Left lung (tissue), 10 donors: ENCODE results near the gene DDX56. TPM values are rescaled to one million over a fixed set of nuclear protein-coding genes. Genes with fewer than 3 reads are reported as not detected.

Experiments
- ATAC-seq: fragments of 200-7000 bp; cut with Tn5 transposase; one replicate; pipeline ENCODE4 v1.9.1; 2020; ENCODE audit warnings: moderate library complexity
- DNase-seq, 4 donors: peaks; one replicate each; pipeline ENCODE4 v3.0.0-alpha.2; 2013 to 2020
- H3K27ac ChIP-seq, 2 donors: fragments of 200-600 bp; sonication (generic) in 1 of 2; one replicate each; pipeline versions ENCODE4 v1.5.0 to v1.8.0; 2020 to 2021
- H3K27me3 ChIP-seq, 2 donors: fragments of 200-600 bp; sonication (generic) in 1 of 2; one replicate each; pipeline versions ENCODE4 v1.5.0 to v1.8.0; 2020 to 2021
- H3K36me3 ChIP-seq, 2 donors: fragments of 200-600 bp; sonication (generic) in 1 of 2; one replicate each; pipeline versions ENCODE4 v1.5.0 to v1.8.0; 2020 to 2021
- H3K4me1 ChIP-seq, 2 donors: fragments of 200-600 bp; one replicate each; pipeline ENCODE4 v1.8.0; 2021
- H3K4me3 ChIP-seq, 2 donors: fragments of 200-600 bp; sonication (generic) in 1 of 2; one replicate each; pipeline versions ENCODE4 v1.5.0 to v1.8.0; 2020 to 2021; ENCODE audit warnings: mild to moderate bottlenecking in 1 of 2
- H3K9me3 ChIP-seq, 2 donors: fragments of 200-600 bp; sonication (generic) in 1 of 2; one replicate each; pipeline versions ENCODE4 v1.5.0 to v1.8.0; 2020 to 2021
- intact Hi-C, 2 donors: fragments of 100-400 bp; cut with DNase I; formaldehyde crosslinking; loops; one replicate each; pipeline versions ENCODE4 v1.11.2 to v1.14.2; 2022
- polyA plus RNA-seq, 6 donors: library from polyadenylated mRNA; unstranded; fragments of 120-200 nt; gene quantifications; one replicate each; pipeline ENCODE4 v1.2.1, GENCODE V29; 2013; ENCODE audit not compliant: insufficient read length in 6 of 6
- total RNA-seq, 2 donors: library from RNA; stranded (reverse); fragmentation: NEBNext Ultra II Directional; extraction: Animal tissue kit (Norgen Biotek cat#: 25700); gene quantifications; one replicate each; pipeline ENCODE4 v1.2.1, GENCODE V29; 2021
- TF ChIP-seq, protein P1 (sequence below), 2 donors: fragments of 200-600 bp; sonication (generic) in 1 of 2; IDR thresholded peaks; one replicate each; pipeline versions ENCODE4 v1.5.0 to v1.8.0; 2021; ENCODE audit warnings: antibody characterized with exemption in 2 of 2
- donor health status: DM: no; HTN: yes; CAD: no.
- donor health status: DM: no; HTN: no; CAD: no.

DDX56 gene
- total and polyA plus RNA-seq, 8 donors, result 43.1 to 86.1 (median 70.8) TPM

DNA sequence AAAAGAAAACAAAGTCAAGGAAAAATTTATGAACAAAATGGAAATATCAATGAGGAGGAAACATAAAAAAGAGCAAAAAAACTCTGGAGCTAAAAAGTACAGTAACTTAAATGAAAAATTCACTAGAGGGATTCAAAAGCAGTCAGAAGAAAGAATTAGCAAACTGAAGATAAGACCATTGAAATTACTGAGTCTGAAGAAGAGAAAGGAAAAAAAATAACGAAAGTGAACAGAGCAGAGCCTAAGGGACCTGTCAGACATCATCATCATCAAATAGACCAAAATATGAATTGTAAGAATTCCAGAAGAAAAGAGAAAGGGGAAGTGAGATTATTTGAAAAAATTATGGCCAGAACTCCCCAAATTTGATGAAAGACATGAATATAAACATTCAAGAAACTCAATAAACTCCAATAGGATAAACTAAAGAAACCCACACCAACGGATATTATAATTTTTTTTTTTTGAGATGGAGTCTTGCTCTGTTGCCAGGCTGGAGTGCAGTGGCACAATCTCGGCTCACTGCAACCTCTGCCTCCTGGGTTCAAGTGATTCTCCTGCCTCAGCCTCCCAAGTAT, 48.8 kb downstream of the DDX56 start:
- Histone ChIP-seq H3K9me3 (peaks cover 0 to 44% of the 10 kb centered on the region in 2 donors), H3K36me3 (no peaks in the 10 kb centered on the region), H3K27me3 (no peaks in the 10 kb centered on the region), H3K27ac (no peak overlapping the region), H3K4me3 (no peak overlapping the region), H3K4me1 (no peaks in the 10 kb centered on the region)
- TF ChIP-seq, protein P1, sequence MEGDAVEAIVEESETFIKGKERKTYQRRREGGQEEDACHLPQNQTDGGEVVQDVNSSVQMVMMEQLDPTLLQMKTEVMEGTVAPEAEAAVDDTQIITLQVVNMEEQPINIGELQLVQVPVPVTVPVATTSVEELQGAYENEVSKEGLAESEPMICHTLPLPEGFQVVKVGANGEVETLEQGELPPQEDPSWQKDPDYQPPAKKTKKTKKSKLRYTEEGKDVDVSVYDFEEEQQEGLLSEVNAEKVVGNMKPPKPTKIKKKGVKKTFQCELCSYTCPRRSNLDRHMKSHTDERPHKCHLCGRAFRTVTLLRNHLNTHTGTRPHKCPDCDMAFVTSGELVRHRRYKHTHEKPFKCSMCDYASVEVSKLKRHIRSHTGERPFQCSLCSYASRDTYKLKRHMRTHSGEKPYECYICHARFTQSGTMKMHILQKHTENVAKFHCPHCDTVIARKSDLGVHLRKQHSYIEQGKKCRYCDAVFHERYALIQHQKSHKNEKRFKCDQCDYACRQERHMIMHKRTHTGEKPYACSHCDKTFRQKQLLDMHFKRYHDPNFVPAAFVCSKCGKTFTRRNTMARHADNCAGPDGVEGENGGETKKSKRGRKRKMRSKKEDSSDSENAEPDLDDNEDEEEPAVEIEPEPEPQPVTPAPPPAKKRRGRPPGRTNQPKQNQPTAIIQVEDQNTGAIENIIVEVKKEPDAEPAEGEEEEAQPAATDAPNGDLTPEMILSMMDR (IDR thresholded peaks at IDR 0.05), result no peak
- intact Hi-C loops, result no loop called here
- DNase-seq (no peak), ATAC-seq (no peak)

DNA sequence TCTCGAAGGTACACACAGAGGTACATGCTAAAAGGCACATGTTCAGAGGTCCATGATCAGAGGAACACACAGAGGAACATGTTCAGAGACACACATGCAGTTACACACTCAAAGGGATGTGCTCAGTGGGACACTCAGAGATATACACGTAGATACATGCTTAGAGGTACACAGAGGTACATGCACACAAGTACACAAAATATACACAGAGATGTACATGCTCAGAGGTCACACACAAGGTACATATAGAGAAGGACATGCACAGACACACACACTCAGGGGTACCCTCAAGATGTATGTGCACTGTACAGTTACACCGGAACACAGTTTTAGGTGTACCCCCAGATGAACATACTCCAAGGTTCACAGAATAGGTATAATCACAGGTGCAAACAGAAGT, 51.4 kb downstream of the DDX56 start:
- H3K9me3 ChIP-seq, result peaks cover 0 to 34% of the 10 kb centered on the region in 2 donors
- no peaks in the 10 kb centered on the region for H3K36me3 ChIP-seq
- no peak for DNase-seq
- H3K4me3 ChIP-seq, result no peak overlapping the region
- ATAC-seq, result no peak
- H3K27me3 ChIP-seq, result no peaks in the 10 kb centered on the region
- intact Hi-C loops, result no loop called here
- no peak overlapping the region for H3K27ac ChIP-seq
- TF ChIP-seq, protein P1 (IDR thresholded peaks at IDR 0.05), result no peak
- no peaks in the 10 kb centered on the region for H3K4me1 ChIP-seq

DNA sequence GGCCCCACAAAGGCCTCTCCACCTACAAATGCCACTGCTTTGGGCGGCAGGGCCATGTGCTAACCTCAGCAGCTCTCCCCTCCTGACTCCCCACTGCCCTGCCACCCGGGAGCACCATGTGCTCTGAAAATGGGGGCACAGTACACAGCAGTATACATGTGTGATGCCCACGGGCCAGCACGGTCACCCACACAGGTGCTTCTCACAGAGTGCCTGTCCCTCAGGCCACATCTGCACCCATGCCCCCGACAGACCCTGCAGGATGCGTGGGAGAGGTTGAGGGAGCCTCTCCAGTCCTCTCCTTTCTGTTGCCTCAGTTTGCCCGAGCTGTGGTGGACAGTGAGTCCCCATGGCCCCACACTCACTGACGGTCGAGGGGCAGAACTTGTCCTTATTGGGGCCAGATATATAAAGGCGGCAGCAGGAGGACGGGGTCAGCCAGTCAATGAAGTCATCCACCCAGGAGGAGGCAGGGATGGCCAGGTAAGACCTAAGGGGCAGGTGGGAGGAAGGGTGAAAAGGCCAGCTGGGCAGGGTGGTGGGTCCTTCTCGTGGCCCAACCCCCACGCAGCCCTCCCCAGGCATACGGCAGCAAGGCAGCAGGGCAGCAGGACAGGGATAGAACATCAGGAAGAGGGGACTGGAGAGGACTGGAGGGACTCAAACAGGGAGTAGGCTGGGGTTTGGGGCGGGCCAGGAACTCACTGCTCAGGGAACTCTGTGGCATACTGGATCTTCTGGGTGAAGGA, 52.2 kb downstream of the DDX56 start:
- Histone ChIP-seq H3K4me1 (no peaks in the 10 kb centered on the region), H3K27ac (no peak overlapping the region), H3K36me3 (no peaks in the 10 kb centered on the region), H3K4me3 (no peak overlapping the region), H3K9me3 (peaks cover 0 to 26% of the 10 kb centered on the region in 2 donors), H3K27me3 (no peaks in the 10 kb centered on the region)
- DNase-seq (no peak), ATAC-seq (no peak)
- intact Hi-C loops, result no loop called here
- TF ChIP-seq, protein P1 (IDR thresholded peaks at IDR 0.05), result no peak

DNA sequence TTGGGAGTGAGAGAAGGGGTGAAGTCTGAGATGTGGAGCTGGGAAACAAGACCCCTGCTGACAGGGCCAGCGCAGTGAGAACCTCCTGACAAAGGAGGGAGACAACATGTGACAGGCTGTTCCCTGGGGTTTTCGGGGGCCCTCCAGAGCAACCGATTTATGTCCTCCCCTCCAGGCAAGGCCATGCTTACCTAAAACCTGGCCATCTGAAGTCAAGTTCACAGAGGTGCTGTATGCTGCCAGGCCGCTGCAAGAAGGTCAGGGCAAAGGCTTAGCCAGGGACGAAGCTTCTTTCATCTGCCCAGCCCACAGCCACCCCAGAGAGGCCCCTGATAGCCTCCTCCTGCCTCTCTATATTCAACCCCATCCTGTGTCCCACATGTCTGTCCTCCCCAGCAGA, 53.1 kb downstream of the DDX56 start:
- no peak for ATAC-seq
- H3K27me3 ChIP-seq, result no peaks in the 10 kb centered on the region
- no peaks in the 10 kb centered on the region for H3K4me1 ChIP-seq
- no peaks in the 10 kb centered on the region for H3K36me3 ChIP-seq
- intact Hi-C loops, result no loop called here
- no peak overlapping the region for H3K4me3 ChIP-seq
- TF ChIP-seq, protein P1 (IDR thresholded peaks at IDR 0.05), result no peak
- H3K27ac ChIP-seq, result no peak overlapping the region
- DNase-seq, result no peak
- H3K9me3 ChIP-seq, result peaks cover 0 to 17% of the 10 kb centered on the region in 2 donors

DNA sequence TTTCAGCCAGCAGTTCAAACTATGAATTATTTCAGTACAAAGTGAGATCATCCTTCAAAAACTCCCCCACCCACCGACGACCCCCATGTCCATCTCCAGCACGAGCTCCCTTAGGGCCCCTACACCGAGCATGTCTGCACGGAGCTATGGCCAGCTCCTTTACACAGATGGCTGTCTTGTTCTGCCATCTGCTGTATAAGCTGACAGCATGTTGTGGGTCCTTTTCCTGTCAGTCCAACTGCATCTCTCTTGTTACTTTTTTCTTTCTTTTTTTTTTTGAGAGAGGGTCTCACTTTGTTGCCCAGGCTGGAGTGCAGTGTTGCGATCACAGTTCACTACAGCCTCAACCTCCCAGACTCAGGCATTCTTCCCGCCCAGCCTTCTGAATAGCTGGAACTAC, 54.2 kb downstream of the DDX56 start:
- no peaks in the 10 kb centered on the region for H3K36me3 ChIP-seq
- H3K9me3 ChIP-seq, result peaks cover 0 to 7% of the 10 kb centered on the region in 2 donors
- TF ChIP-seq, protein P1 (IDR thresholded peaks at IDR 0.05), result no peak
- no peak overlapping the region for H3K4me3 ChIP-seq
- H3K4me1 ChIP-seq, result no peaks in the 10 kb centered on the region
- no peaks in the 10 kb centered on the region for H3K27me3 ChIP-seq
- intact Hi-C loops, result no loop called here
- ATAC-seq (no peak), DNase-seq (no peak)
- H3K27ac ChIP-seq, result no peak overlapping the region
